ENCODE measurements around the gene CLIP3. TPM values are rescaled to one million over a fixed set of nuclear protein-coding genes. Genes with fewer than 3 reads are reported as not detected.
A peak's percentile ranks its signal among the peaks of the same experiment; 100 is the strongest.

CLIP3 gene
- total and polyA plus RNA-seq, 2 of the 13 experiments (the other 11 are each of a cell fraction or from before 2014, with no cell fraction given), result 0.15 to 1.2 TPM

- Histone ChIP-seq H3K27ac (ENCODE audit: extremely low read length, insufficient read depth, low read length) (no peak overlapping the region), H3K4me1 (ENCODE audit: insufficient read depth, low read length) (peaks cover 39% of the 10 kb centered on the region), H3K79me2 (ENCODE audit: insufficient read depth, low read length) (peaks cover 12% of the 10 kb centered on the region), H3K36me3 (replicated peaks in 1 of 2; ENCODE audit: control insufficient read depth in 1 of 2, insufficient read depth in 2 of 2, low read length in 2 of 2) (no peaks in the 10 kb centered on the region; a peak in 2 of 5 replicates), H3K9me3 (ENCODE audit: low read length) (no peaks in the 10 kb centered on the region), H2AFZ (ENCODE audit: low read length) (no peak overlapping the region), H3K4me3 (replicated peaks in 1 of 3; ENCODE audit: insufficient read depth in 1 of 3, low read depth in 2 of 3, low read length in 3 of 3) (no peak overlapping the region), H3K9ac (ENCODE audit: insufficient read depth, low read depth, low read length) (no peak overlapping the region), H4K20me1 (ENCODE audit: insufficient read depth, low read length) (no peaks in the 10 kb centered on the region), H3K27me3 (ENCODE audit: control insufficient read depth in 1 of 2, insufficient read depth in 2 of 2, low read length in 2 of 2) (no peaks in the 10 kb centered on the region; a peak in 1 of 5 replicates), H3K4me2 (ENCODE audit: low read depth, low read length) (no peak overlapping the region)
- BruUV-seq (replicated peaks), result no TSS peak
- ChIA-PET POLR2A (no interaction called here), CTCF (ENCODE audit: low intra/inter-chr PET ratio, low total read pairs) (no interaction called here)
- ATAC-seq, result peak; percentile 12; the same call in 1 of the 3 replicates
- peak; percentile 18 for FAIRE-seq
- in situ Hi-C loops (cut with HindIII; ENCODE audit: extremely low pct_ligation_motif_present, low pct_unique_long_range_greater_than_20kb) (loop anchor here (5.0 kb wide), 1 partner anchor 54 kb away; the partner anchor contains the start of gene SDHAF1), intact Hi-C loops (cut with micrococcal nuclease; ENCODE audit: unreplicated experiment) (loop anchor here (5.0 to 10.0 kb wide), 2 partner anchors 54 to 1164 kb away; partner anchors contain the start of genes SDHAF1, ZNF383 and ZNF585B)
- WGBS (ENCODE audit: low lambda C conversion rate), result 34% methylated on average over 3 of the region's 3 CpGs
- DNase-seq (ENCODE audit: low spot score), result peak; percentile 56
- no peak for TF ChIP-seq PAXIP1 (CRISPR knock-in tag; conservative IDR thresholded peaks at IDR 0.05)
- TF ChIP-seq ZNF777 (CRISPR knock-in tag; IDR thresholded peaks at IDR 0.05), result no peak
- no peak for TF ChIP-seq AKNA (CRISPR knock-in tag; IDR thresholded peaks at IDR 0.05; ENCODE audit: borderline replicate concordance)
- no peak for TF ChIP-seq RFXANK (CRISPR knock-in tag; IDR thresholded peaks at IDR 0.05)
- TF ChIP-seq CTCF (CRISPR knock-in tag; IDR thresholded peaks at IDR 0.05), result peak; percentile 75
- no peak for TF ChIP-seq HNF1A (IDR thresholded peaks at IDR 0.05; ENCODE audit: low read depth)
- TF ChIP-seq HNF1A (CRISPR knock-in tag; IDR thresholded peaks at IDR 0.05; ENCODE audit: borderline replicate concordance), result no peak
- TF ChIP-seq ZNF30 (CRISPR knock-in tag; IDR thresholded peaks at IDR 0.05), result no peak
- TF ChIP-seq NCOA2 (CRISPR knock-in tag; IDR thresholded peaks at IDR 0.05), result no peak
- peak; percentile 61 for TF ChIP-seq STAG1 (CRISPR knock-in tag; IDR thresholded peaks at IDR 0.05)
Measured at GRCh38 chr19:36051236-36051635, 18.6 kb upstream of the CLIP3 start.

Measured in HepG2 (cell line).